KOPT-K1 (cell line): ENCODE measurements around the gene CS.
A peak's percentile ranks its signal among the peaks of the same experiment; 100 is the strongest.
"Not testable (repeated sequence)": the region's sequence is repeated elsewhere in the genome, so short reads cannot be mapped to it uniquely, and the experiment has no call there.

Source experiments
- H3K27ac ChIP-seq: fragments of 200-600 bp; sonication (generic); 2 replicates; pipeline ENCODE4 v1.5.1; 2016; ENCODE audit warnings: antibody characterized with exemption, mild to moderate bottlenecking, low read depth, low read length; ENCODE audit not compliant: poor library complexity, severe bottlenecking
- H3K36me3 ChIP-seq: fragments of 200-600 bp; sonication (generic); 2 replicates; pipeline ENCODE4 v1.5.1; 2017; ENCODE audit warnings: antibody characterized with exemption, mild to moderate bottlenecking, low read length, moderate library complexity; ENCODE audit not compliant: insufficient read depth
- H3K9me3 ChIP-seq: fragments of 200-600 bp; sonication (generic); 2 replicates; pipeline ENCODE4 v1.5.1; 2017; ENCODE audit warnings: antibody characterized with exemption, low read length, mild to moderate bottlenecking; ENCODE audit not compliant: insufficient read depth, poor library complexity, severe bottlenecking

The CS gene

DNA sequence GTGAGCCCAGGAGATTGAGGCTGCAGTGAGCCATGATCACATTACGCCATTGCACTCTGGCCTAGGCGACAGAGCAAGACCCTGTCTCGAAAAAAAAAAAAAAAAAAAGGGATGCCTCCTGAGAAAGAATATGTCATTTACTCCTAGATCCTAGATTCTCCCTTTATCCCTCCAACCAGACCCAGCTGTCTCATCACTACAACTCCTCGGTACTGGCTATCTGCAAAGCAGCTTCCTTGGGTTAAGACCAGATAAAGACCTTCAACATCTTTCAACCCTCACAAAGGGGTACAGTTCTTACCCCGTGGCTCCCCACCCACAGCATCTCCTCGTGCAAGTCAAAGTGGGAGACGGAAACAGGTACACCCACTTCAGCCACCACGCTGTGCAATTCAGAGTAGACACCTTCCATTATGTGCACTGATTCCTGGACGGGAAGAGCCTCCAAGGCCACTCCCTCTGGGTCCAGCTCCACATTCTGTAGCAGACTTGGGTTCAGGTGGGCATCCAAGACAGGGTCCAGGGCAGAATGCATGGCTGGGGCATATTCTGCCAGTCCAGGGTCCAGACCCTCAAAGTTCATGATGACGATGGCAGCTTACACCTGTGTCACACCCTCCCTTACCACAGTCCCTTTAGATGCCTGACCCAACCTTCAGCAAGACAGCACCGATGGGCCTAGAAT, 32.5 kb upstream of the CS start:
- peak overlapping the region; percentile 94 for H3K27ac ChIP-seq

DNA sequence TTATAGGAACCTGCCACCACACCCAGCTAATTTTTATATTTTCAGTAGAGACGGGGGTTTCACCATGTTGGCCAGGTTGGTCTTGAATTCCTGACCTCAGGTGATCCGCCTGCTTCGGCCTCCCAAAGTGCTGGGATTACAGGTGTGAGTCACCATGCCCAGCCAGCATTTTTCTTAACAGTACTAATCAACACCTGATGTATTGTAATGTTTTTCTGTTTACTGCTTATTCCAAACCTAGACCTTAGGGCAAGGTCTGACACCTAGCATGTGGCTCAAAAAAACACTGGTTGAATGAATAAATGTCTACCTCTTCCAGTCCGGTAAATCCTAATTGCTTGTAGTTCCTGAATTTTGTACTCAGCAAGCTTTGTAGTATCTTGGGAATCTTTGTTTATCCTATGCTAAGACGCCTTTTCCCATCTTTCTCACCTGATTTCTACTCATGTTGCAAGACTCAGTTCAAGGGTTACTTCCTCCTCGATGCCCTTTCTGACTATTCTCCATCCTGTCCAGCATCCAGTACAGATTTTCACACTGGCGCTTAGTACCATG, 30.9 kb upstream of the CS start:
- H3K27ac ChIP-seq = no peak overlapping the region

More for the DNA sequence above, 32.5 kb upstream of the CS start:
- Histone ChIP-seq H3K36me3 (peaks cover 10% of the 10 kb centered on the region), H3K9me3 (no peaks in the 10 kb centered on the region)

GRCh38 chr12:56326533-56326932, 26.4 kb upstream of the CS start:
- Histone ChIP-seq H3K9me3 (no peaks in the 10 kb centered on the region), H3K36me3 (peaks cover 70% of the 10 kb centered on the region), H3K27ac (no peak overlapping the region)

More for the DNA sequence above, 30.9 kb upstream of the CS start:
- no peaks in the 10 kb centered on the region for H3K9me3 ChIP-seq
- H3K36me3 ChIP-seq = peaks cover 27% of the 10 kb centered on the region

GRCh38 chr12:56326126-56326525, 26.0 kb upstream of the CS start:
- Histone ChIP-seq H3K9me3 (no peaks in the 10 kb centered on the region), H3K36me3 (peaks cover 70% of the 10 kb centered on the region), H3K27ac (no peak overlapping the region)

GRCh38 chr12:56324206-56324605, 24.1 kb upstream of the CS start:
- Histone ChIP-seq H3K27ac (no peak overlapping the region), H3K36me3 (peaks cover 82% of the 10 kb centered on the region), H3K9me3 (no peaks in the 10 kb centered on the region)

GRCh38 chr12:56321610-56322009, 21.5 kb upstream of the CS start:
- not testable (repeated sequence) for H3K27ac ChIP-seq, H3K9me3 ChIP-seq
- peaks cover 80% of the 10 kb centered on the region for H3K36me3 ChIP-seq

- peaks cover 75% of the 10 kb centered on the region for H3K36me3 ChIP-seq
- no peak overlapping the region for H3K27ac ChIP-seq
- no peaks in the 10 kb centered on the region for H3K9me3 ChIP-seq
Measured at GRCh38 chr12:56321027-56321426, 20.9 kb upstream of the CS start.

- H3K9me3 ChIP-seq = no peaks in the 10 kb centered on the region
- H3K36me3 ChIP-seq = peaks cover 59% of the 10 kb centered on the region
- no peak overlapping the region for H3K27ac ChIP-seq
Measured at GRCh38 chr12:56317675-56318074, 17.5 kb upstream of the CS start.

DNA sequence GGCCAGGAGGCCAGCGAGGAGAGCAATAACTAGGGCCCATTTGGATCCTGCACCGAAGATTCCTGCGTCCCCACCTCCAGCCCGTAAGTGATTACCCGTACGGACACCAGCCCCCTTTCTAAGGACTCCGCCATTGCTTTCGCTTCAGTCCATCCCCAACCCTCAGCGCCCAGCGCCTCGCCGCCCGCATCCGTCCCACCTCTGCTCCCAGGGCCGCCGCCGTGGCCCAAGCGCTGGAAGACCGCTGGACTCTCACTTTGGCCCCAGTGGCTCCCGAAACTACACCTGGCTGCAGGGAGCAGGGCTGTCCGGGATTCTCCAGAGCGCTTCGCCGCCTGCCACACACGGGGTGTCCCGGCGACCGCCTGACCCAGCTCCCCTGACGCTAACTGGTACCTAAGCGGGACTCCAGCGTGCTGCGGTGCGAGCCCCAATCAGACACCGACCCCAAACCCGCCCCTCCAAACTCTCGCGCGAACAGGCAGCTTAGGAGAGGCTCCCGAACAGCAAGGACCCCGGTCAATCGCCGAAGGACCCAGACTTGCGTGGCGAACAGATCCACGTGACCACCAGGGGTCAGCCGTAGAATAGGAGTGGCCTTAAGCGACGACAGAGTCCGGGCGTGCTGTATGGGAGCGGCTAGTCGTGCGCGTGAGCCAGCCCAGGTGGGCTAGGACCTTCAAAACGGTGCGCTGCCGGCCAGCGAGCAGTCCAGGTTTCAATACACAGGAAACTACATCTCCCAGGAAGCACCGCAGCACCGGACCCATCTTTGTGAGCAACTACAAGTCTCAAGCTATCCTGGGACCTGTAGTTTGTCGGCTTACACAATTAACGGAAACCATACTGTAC, 15.7 kb upstream of the CS start, which contains the start of gene CNPY2:
Gene CNPY2 (minus strand): TSS at position 367 of the 852 bp plus-strand sequence. CDS start 771 bp downstream, outside the sequence.
- H3K36me3 ChIP-seq = peaks cover 58% of the 10 kb centered on the region
- H3K9me3 ChIP-seq = no peaks in the 10 kb centered on the region

GRCh38 chr12:56315249-56315621, 15.1 kb upstream of the CS start:
- H3K27ac ChIP-seq = peak overlapping the region; percentile 85
- peaks cover 63% of the 10 kb centered on the region for H3K36me3 ChIP-seq

More for the DNA sequence above, 15.7 kb upstream of the CS start, which contains the start of gene CNPY2:
- H3K27ac ChIP-seq = peak within 1 kb of the TSS; percentile 85

DNA sequence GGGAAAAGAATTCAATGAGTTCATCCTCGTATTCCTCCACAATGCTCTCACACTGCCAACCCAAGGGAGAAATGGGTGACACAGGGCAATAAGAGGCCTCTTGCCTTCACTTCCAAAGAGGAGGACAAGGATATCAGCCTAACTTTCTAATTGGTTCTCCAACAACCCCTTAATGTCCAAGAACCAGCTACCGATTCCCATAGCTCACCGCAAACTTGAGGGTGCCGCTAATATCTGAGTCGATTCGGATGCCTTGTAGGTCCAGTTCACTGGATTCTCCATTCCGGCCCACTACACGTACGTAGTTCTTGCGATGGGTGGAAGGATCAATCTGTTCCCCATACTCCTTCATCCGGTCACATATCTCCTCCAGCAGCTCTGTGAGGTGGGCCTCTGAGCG, 10.9 kb upstream of the CS start:
- no peaks in the 10 kb centered on the region for H3K9me3 ChIP-seq
- no peak overlapping the region for H3K27ac ChIP-seq
- H3K36me3 ChIP-seq = peaks cover 71% of the 10 kb centered on the region

More at GRCh38 chr12:56315249-56315621, 15.1 kb upstream of the CS start:
- no peaks in the 10 kb centered on the region for H3K9me3 ChIP-seq

GRCh38 chr12:56308714-56309113, 8.6 kb upstream of the CS start:
- peaks cover 83% of the 10 kb centered on the region for H3K36me3 ChIP-seq
- H3K9me3 ChIP-seq = no peaks in the 10 kb centered on the region
- no peak overlapping the region for H3K27ac ChIP-seq

- Histone ChIP-seq H3K36me3 (peaks cover 72% of the 10 kb centered on the region), H3K9me3 (no peaks in the 10 kb centered on the region), H3K27ac (no peak overlapping the region)
Measured at GRCh38 chr12:56307221-56307965, 7.3 kb upstream of the CS start.

GRCh38 chr12:56304872-56305590, 4.9 kb upstream of the CS start:
- Histone ChIP-seq H3K9me3 (no peaks in the 10 kb centered on the region), H3K36me3 (peaks cover 58% of the 10 kb centered on the region), H3K27ac (no peak overlapping the region)
